MCF 10A (cell line): ENCODE measurements around the gene HABP4. TPM values are rescaled to one million over a fixed set of nuclear protein-coding genes. Genes with fewer than 3 reads are reported as not detected.

Experiments used
- BruUV-seq: library from RNA; stranded (reverse); fragments of 400-500 nt; replicated peaks from 2 replicates; lab custom pipeline; 2021; lab: Mats Ljungman, UMichigan
- CTCF ChIA-PET: fragments of 300-600 bp; sonication (Branson Sonifier 250); formaldehyde crosslinking; extraction: SDS; loops from one replicate; lab custom pipeline; 2021; ENCODE audit warnings: antibody characterized with exemption, inconsistent platforms; lab: Yijun Ruan, JAX
- POLR2A ChIA-PET: fragments of 300-600, 350-650 bp; sonication (Branson Sonifier 250); formaldehyde crosslinking; extraction: SDS; loops from one replicate; lab custom pipeline; 2020; ENCODE audit warnings: antibody characterized with exemption, inconsistent platforms; lab: Yijun Ruan, JAX
- DNase-seq: peaks from one replicate; pipeline ENCODE4 v3.0.0-alpha.2; 2018; ENCODE audit not compliant: unreplicated experiment
- H3K27ac Mint-ChIP-seq: one replicate; pipeline ENCODE4 v1.8.0; 2022; ENCODE audit warnings: mild to moderate bottlenecking, low read depth, mixed read lengths; ENCODE audit not compliant: unreplicated experiment
- H3K27me3 Mint-ChIP-seq: one replicate; pipeline ENCODE4 v1.8.0; 2022; ENCODE audit warnings: mixed read lengths; ENCODE audit not compliant: insufficient read depth, unreplicated experiment
- H3K36me3 Mint-ChIP-seq: one replicate; pipeline ENCODE4 v1.8.0; 2022; ENCODE audit warnings: mild to moderate bottlenecking, moderate library complexity, mixed read lengths; ENCODE audit not compliant: insufficient read depth, unreplicated experiment
- H3K4me1 Mint-ChIP-seq: one replicate; pipeline ENCODE4 v1.8.0; 2022; ENCODE audit warnings: mixed read lengths; ENCODE audit not compliant: insufficient read depth, unreplicated experiment
- H3K4me3 Mint-ChIP-seq: one replicate; pipeline ENCODE4 v1.8.0; 2022; ENCODE audit warnings: mild to moderate bottlenecking, moderate library complexity, mixed read lengths; ENCODE audit not compliant: unreplicated experiment
- H3K9me3 Mint-ChIP-seq: one replicate; pipeline ENCODE4 v1.8.0; 2022; ENCODE audit warnings: mixed read lengths; ENCODE audit not compliant: unreplicated experiment
- intact Hi-C: fragments of 100-400 bp; cut with micrococcal nuclease; formaldehyde crosslinking; loops from 2 replicates; pipeline ENCODE4 v1.14.1; 2022
- total RNA-seq: library from RNA; stranded (reverse); gene quantifications from 2 replicates; pipeline ENCODE4 v1.2.3, GENCODE V29; 2022
- TF ChIP-seq, protein P1 (sequence below): fragments of 200-600 bp; IDR thresholded peaks from one replicate; pipeline ENCODE4 v1.8.0; 2022; ENCODE audit warnings: antibody characterized with exemption, mild to moderate bottlenecking; ENCODE audit not compliant: unreplicated experiment

HABP4 gene
- total RNA-seq, 1 experiment from 2014 or later, result 4.3 TPM

DNA sequence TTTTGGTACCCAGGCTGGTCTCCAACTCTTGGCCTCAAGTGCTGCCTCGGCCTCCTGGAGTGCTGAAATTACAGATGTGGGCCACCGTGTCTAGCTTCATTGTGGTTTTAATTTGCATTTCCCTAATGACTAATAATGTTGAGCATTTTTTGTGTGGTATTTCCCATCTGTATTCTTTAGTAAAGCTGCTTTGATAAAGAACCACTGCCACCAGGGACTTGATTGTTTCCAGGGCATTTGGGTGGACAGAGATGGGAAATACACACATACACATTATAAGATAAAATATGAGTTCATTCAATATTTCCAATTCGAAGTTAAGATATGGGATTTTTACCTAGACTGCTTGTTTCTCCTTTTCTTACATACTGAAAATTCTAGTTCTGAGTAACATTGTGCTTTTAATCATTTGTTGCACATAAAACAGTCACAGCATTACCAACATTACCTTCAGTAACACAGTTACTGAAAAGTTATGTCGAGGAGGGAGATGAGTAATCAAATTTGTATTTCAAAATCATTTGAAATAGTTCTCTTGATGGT is 28.9 kb downstream of the HABP4 start:
- Mint-ChIP-seq H3K27me3 (no peaks in the 10 kb centered on the region), H3K4me1 (peaks cover 5% of the 10 kb centered on the region), H3K27ac (no peak overlapping the region), H3K9me3 (no peaks in the 10 kb centered on the region), H3K4me3 (no peak overlapping the region), H3K36me3 (peaks cover 6% of the 10 kb centered on the region)
- TF ChIP-seq, protein P1, sequence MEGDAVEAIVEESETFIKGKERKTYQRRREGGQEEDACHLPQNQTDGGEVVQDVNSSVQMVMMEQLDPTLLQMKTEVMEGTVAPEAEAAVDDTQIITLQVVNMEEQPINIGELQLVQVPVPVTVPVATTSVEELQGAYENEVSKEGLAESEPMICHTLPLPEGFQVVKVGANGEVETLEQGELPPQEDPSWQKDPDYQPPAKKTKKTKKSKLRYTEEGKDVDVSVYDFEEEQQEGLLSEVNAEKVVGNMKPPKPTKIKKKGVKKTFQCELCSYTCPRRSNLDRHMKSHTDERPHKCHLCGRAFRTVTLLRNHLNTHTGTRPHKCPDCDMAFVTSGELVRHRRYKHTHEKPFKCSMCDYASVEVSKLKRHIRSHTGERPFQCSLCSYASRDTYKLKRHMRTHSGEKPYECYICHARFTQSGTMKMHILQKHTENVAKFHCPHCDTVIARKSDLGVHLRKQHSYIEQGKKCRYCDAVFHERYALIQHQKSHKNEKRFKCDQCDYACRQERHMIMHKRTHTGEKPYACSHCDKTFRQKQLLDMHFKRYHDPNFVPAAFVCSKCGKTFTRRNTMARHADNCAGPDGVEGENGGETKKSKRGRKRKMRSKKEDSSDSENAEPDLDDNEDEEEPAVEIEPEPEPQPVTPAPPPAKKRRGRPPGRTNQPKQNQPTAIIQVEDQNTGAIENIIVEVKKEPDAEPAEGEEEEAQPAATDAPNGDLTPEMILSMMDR, result no peak
- no peak for DNase-seq
- ChIA-PET POLR2A (interaction anchor here (0.7 kb wide), 1 partner anchor 299 kb away, joined by 3 read pairs; no protein-coding TSS in a partner anchor), CTCF (interaction anchor here (0.7 kb wide), 1 partner anchor 88 kb away, joined by 3 read pairs; no protein-coding TSS in a partner anchor)
- BruUV-seq, result no TSS peak
- intact Hi-C loops, result no loop called here

DNA sequence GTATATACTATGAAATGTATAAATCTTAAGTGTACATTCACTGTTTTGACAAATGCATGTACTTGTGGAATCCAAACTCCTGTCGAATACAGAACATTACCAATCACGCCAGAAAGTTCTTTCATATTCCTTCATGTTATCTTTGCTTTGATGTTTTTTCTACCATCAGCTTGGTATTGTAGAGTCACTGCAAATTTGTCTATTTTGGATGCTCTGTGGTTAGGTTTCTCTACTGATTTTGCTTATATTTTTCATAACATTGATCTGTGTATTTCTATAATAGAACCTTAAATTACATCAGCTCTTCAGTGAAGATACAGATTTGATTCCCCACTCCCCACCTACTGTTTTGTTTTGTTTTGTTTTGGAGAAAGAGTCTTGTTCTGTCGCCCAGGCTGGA is 30.8 kb downstream of the HABP4 start:
- ChIA-PET CTCF (interaction anchor here (0.6 kb wide), 1 partner anchor 20 kb away, joined by 3 read pairs; no protein-coding TSS in a partner anchor), POLR2A (interaction anchor here (0.5 kb wide), 1 partner anchor 28 kb away, joined by 3 read pairs; no protein-coding TSS in a partner anchor)
- Mint-ChIP-seq H3K4me3 (no peak overlapping the region), H3K36me3 (peaks cover 8% of the 10 kb centered on the region), H3K27me3 (no peaks in the 10 kb centered on the region), H3K4me1 (peaks cover 5% of the 10 kb centered on the region), H3K27ac (no peak overlapping the region), H3K9me3 (no peaks in the 10 kb centered on the region)
- intact Hi-C loops, result no loop called here
- no peak for DNase-seq
- BruUV-seq, result no TSS peak
- TF ChIP-seq, protein P1, result no peak

DNA sequence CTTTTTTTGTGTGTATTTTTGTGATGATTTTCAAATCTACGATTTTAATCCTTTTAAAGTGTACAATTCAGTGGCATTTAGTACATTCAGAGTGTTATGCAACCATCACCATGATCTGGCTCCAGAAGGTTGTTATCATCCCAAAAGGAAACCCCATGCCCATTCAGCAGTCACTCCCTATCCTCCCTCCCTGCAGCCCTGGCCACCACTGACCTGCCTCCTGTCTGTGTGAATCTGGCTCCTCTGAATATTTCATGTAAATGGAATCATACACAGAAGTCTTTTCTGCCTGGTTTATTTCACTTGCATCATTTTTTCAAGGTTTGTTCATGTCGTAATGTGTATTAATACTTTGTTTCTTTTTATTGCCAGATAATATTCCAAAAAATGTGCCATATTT is 32.5 kb downstream of the HABP4 start:
- TF ChIP-seq, protein P1, result no peak
- Mint-ChIP-seq H3K4me3 (no peak overlapping the region), H3K4me1 (peaks cover 5% of the 10 kb centered on the region), H3K27ac (no peak overlapping the region), H3K9me3 (no peaks in the 10 kb centered on the region), H3K27me3 (no peaks in the 10 kb centered on the region), H3K36me3 (peaks cover 12% of the 10 kb centered on the region)
- no peak for DNase-seq
- BruUV-seq, result no TSS peak
- ChIA-PET POLR2A (interaction anchor here (0.8 kb wide), 1 partner anchor 70 kb away, joined by 4 read pairs; no protein-coding TSS in a partner anchor), CTCF (interaction anchor here (0.6 kb wide), 1 partner anchor 15 kb away, joined by 4 read pairs; no protein-coding TSS in a partner anchor)
- intact Hi-C loops, result no loop called here

DNA sequence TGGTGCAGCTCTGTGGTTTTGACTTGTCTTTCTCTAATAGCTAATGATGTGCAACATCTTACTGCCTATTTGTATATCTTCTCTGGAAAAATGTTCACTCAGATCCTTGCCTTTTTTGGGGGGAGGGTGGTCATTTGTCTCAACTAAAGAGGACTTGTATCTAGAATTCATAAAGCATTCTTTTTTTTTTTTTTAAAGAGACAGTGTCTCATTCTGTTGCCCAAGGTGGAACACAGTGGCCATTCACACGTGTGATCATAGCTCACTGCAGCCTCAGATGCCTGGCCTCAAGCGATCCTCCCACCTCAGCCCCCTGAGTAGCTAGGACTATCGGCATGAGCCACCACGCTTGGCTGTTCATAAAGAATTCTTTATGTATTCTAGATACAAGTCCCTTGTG is 33.2 kb downstream of the HABP4 start:
- Mint-ChIP-seq H3K4me1 (peaks cover 5% of the 10 kb centered on the region), H3K36me3 (peaks cover 12% of the 10 kb centered on the region), H3K4me3 (no peak overlapping the region), H3K9me3 (no peaks in the 10 kb centered on the region), H3K27me3 (no peaks in the 10 kb centered on the region), H3K27ac (no peak overlapping the region)
- TF ChIP-seq, protein P1, result no peak
- no peak for DNase-seq
- ChIA-PET CTCF (no interaction called here), POLR2A (interaction anchor here (0.6 to 0.8 kb wide), 2 partner anchors 33 to 69 kb away, joined by 3 to 4 read pairs; no protein-coding TSS in a partner anchor)
- BruUV-seq, result no TSS peak
- intact Hi-C loops, result no loop called here
